GM12865 (cell line): Measurements from ENCODE around the gene COL20A1.

Experiments used
- DNase-seq: peaks from one replicate; pipeline ENCODE4 v3.0.0; 2010; ENCODE audit warnings: low read depth
- H3K4me3 ChIP-seq: 2 replicates; pipeline ENCODE4 v1.5.1; 2011; ENCODE audit warnings: mild to moderate bottlenecking, low read depth, low read length, control low read depth
- TF ChIP-seq, protein P1 (sequence below): IDR thresholded peaks from 2 replicates; pipeline ENCODE4 v1.5.1; 2011; ENCODE audit warnings: low read length, control low read depth, low read depth, inconsistent platforms; ENCODE audit not compliant: insufficient read depth; ENCODE audit errors: missing control alignments

Gene COL20A1

DNA sequence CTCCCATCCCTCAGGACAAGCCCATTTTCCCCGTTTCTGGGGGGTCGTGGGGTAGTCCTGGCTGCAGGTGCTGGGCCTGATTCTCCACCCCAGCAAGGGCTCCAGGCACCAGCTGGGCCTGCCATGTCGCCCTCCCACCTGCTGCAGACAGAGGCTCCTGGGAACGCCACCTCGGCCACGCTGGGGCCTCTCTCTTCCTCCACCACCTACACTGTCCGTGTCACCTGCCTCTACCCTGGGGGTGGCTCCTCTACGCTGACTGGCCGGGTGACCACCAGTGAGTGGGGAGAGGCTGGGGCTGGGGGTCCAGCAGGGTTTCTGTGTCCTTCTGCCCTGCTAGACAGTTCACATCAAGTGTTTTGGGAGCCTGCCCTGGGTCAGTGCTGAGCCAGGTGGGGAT, 19.3 kb downstream of the COL20A1 start:
- TF ChIP-seq, protein P1, sequence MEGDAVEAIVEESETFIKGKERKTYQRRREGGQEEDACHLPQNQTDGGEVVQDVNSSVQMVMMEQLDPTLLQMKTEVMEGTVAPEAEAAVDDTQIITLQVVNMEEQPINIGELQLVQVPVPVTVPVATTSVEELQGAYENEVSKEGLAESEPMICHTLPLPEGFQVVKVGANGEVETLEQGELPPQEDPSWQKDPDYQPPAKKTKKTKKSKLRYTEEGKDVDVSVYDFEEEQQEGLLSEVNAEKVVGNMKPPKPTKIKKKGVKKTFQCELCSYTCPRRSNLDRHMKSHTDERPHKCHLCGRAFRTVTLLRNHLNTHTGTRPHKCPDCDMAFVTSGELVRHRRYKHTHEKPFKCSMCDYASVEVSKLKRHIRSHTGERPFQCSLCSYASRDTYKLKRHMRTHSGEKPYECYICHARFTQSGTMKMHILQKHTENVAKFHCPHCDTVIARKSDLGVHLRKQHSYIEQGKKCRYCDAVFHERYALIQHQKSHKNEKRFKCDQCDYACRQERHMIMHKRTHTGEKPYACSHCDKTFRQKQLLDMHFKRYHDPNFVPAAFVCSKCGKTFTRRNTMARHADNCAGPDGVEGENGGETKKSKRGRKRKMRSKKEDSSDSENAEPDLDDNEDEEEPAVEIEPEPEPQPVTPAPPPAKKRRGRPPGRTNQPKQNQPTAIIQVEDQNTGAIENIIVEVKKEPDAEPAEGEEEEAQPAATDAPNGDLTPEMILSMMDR, result no peak
- H3K4me3 ChIP-seq, result no peak overlapping the region
- DNase-seq, result no peak

DNA sequence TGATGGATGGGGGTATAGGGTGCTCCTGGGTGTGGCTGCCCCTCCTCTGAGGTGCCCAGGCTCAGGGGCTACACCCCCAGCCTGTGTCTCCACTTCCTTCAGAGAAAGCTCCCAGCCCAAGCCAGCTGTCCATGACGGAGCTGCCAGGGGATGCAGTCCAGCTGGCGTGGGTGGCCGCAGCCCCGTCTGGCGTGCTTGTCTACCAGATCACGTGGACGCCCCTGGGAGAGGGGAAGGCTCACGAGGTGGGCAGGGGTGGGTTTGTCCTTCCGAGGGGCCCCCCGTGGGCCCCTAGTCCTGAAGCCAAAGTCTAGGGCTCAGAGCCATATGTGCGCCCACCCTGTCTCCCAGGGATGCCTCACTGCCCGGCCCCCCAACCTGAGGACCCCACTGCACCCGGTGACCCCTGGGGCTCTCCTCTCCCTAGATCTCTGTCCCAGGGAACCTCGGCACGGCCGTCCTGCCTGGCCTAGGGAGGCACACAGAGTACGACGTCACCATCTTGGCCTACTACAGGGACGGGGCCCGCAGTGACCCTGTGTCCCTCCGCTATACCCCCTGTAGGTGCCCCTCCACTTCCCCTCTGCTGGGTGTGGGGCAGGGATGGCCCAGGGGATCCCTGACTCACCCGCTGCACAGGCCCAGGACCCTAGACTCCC, 19.8 kb downstream of the COL20A1 start:
- TF ChIP-seq, protein P1, result no peak
- H3K4me3 ChIP-seq, result no peak overlapping the region
- DNase-seq, result no peak

DNA sequence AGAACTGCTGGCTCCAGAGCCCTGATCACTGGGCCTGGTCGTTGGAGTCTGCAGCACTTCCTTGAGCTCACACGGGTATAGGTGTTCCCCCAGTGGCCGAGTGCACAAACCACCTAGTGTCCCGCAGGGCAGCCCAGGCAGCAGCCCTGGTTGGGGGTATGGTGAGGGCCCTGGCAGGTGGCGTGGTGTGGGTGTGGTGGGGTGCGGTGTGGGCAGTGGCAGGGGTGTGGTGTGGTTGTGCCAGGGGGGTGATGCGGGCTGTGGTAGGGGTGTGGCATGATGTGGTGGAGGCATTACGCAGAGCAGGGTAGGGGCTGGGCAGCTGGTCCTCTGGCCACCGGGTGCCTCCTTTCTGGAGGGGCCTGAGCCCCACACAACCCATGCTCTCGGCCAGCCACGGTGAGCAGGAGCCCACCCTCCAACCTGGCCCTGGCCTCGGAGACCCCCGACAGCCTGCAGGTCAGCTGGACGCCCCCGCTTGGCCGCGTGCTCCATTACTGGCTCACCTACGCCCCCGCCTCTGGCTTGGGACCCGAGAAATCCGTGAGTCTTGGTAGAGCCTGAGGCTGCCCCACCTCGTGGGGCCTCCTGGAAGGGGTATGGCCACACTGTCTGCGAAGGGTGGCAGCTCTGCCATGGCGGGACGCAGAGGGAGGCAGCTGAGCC, 20.5 kb downstream of the COL20A1 start:
- TF ChIP-seq, protein P1, result no peak
- no peak overlapping the region for H3K4me3 ChIP-seq
- DNase-seq, result no peak

DNA sequence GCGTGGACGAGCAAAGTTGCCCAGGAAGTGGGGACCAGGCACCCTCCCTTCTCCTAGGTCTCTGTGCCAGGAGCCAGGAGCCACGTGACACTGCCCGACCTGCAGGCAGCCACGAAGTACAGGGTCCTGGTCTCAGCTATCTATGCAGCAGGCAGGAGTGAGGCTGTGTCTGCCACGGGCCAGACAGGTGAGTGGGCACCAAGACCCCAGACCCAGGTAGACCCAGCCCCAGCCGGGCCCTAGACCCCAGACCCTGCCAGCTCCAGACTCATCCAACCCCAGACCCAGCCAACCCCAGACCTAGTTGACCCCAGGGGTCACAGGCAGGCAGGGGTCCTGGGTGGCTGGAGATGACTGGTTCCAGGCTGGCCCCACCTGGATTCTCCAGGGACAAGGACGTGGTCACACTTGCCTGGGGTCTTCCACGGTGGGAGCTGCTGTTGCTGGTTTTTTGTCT, 21.1 kb downstream of the COL20A1 start:
- no peak for DNase-seq
- TF ChIP-seq, protein P1, result no peak
- no peak overlapping the region for H3K4me3 ChIP-seq

DNA sequence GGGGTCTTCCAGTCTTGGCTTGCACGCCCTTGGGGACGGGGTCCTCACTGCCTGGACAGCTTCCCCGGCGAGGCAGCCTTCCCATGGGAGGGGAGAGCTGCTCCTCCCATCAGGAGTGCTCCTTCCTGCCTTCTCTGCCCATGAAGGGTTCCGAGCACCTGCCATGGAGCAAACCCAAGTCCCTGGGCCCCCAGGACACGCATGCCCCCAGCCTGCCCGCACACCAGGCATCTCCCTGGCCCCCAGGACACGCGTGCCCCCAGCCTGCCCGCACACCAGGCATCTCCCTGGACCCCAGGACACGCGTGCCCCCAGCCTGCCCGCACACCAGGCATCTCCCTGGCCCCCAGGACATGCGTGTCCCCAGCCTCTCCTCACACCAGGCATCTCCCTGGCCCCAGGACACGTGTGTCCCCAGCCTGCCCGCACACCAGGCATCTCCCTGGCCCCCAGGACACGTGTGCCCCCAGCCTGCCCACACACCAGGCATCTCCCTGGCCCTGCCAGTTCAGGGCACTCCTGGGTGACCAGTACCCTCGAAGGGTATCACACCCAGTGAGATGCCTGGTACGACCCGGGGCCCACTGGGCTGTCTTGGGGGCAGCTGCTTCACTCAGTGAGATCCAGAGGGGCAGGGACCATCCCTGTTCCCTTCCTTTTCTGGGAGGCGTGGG, 21.7 kb downstream of the COL20A1 start:
- DNase-seq, result no peak
- no peak overlapping the region for H3K4me3 ChIP-seq
- TF ChIP-seq, protein P1, result no peak

DNA sequence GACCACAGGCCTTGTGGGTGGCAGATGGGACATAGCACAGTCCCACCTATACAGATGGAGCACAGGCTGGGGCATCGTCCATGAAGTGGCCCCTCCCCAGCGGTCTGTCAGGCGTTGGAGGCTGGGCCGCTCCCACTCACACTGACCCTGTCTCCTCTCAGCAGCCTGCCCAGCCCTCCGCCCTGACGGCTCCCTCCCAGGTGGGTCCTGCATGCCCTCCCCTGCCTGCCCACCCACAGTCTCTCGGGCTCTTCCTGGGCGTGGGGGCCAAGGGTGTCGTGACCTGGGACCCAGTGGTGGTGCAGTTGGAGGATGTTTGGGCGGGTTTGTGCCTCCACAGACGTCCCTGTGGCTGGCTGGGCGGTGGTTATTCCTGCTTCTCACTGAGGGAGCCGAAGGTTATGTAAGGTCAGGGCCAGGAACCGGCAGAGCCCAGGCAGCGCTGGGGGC, 22.3 kb downstream of the COL20A1 start:
- TF ChIP-seq, protein P1, result no peak
- H3K4me3 ChIP-seq, result no peak overlapping the region
- DNase-seq, result no peak
